Hair follicular keratinocyte (primary cell): ENCODE results near the gene SNRPB. TPM values are rescaled to one million over a fixed set of nuclear protein-coding genes. Genes with fewer than 3 reads are reported as not detected.

Experiments
- total RNA-seq: library from RNA; depleted of rRNA; stranded (reverse); fragments of >200 nt; gene quantifications from 2 replicates; pipeline ENCODE4 v1.2.3, GENCODE V29; 2015

Gene SNRPB
- total RNA-seq: 488 and 776 TPM in 2 replicates

GRCh38 chr20:2470423-2471193 lies at the start of gene SNRPB:
Gene SNRPB (minus strand): TSS chr20:2470789. CDS start chr20:2470690, 99 bp downstream.

DNA sequence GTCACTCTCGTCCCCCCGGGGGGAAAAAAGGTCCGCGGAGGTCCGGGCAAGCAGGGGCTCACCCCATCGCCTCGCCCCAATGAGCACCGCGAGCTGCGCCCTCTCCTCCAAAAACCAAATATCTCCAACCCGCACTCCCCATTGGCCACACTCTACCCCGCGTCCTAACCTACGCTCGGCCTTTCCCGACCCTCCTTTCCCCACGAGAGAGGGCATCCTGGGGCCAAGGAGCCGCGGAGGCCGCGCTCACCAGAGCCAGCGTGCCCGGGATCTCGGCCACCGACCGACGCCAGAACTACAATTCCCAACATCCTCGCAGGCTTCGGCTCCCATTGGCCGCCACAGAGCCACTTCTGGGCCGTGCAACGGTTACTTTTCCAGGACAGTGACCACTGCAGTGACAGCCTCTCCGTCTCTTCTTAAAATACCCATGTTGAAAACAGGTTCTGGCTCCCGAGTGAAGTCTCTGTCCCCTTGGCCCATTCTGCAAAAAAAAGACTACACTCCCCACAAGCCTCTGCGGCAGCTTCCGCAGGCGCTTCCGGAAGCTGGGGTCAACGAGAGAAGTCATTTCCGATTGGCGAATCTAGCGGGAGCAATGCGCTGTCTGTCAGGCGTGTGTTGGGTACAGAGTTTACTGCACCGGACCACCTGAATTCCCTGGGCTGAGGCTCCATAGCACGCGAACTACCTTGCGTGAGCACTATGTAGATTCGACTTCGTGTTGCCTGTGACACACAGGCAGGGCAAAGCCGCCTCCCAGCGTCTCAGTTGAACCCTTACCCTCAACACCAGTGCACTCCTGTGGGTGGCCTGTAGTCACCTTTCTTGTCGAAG lies 38.3 kb upstream of the SNRPB start, which contains the start of gene ZNF343:
Gene ZNF343, minus strand, starts transcription at position 285 of the 837 bp plus-strand sequence. CDS start 15,020 bp downstream, outside the sequence.

Other genes starting within 250 kb of the SNRPB start
- gene TGM3, start 174.8 kb downstream of the SNRPB start, total RNA-seq: not detected in 2 replicates
- not detected in 2 replicates for gene TGM6, start 89.9 kb downstream of the SNRPB start, total RNA-seq
- 4.2 and 6.1 TPM in 2 replicates for gene ZNF343, start 38.1 kb upstream of the SNRPB start, total RNA-seq
- gene TMC2, start 65.8 kb upstream of the SNRPB start, total RNA-seq: not detected in 2 replicates
- gene NOP56, start 181.8 kb upstream of the SNRPB start, total RNA-seq: 86.1 and 222 TPM in 2 replicates
- gene IDH3B, start 193.4 kb upstream of the SNRPB start, total RNA-seq: 98.9 and 142 TPM in 2 replicates
- 0.15 and 0.39 TPM in 2 replicates for gene EBF4, start 222.0 kb upstream of the SNRPB start, total RNA-seq